ENCODE measurements around the gene EVPL. TPM values are rescaled to one million over a fixed set of nuclear protein-coding genes. Genes with fewer than 3 reads are reported as not detected.

EVPL gene
- total and polyA plus RNA-seq, 2 experiments from 2014 or later: 0.47 to 1.3 TPM

GRCh38 chr17:75976175-75976848 lies 50.8 kb downstream of the EVPL start:
- 0 out of 2 replicates have a peak, but pooled peaks cover 4% of the 10 kb centered on the region for H4K20me1 ChIP-seq (replicated peaks; ENCODE audit: insufficient read depth)
- peaks cover 15% of the 10 kb centered on the region for H3K4me1 ChIP-seq (ENCODE audit: insufficient read depth)

More at GRCh38 chr17:75976175-75976848, 50.8 kb downstream of the EVPL start:
- Histone ChIP-seq H3K27ac (ENCODE audit: low read depth) (no peak overlapping the region), H3K4me3 (no peak overlapping the region), H3K36me3 (ENCODE audit: insufficient read depth) (no peaks in the 10 kb centered on the region), H2AFZ (no peak overlapping the region), H3K4me2 (no peak overlapping the region), H3K79me2 (replicated peaks; ENCODE audit: insufficient read depth) (peaks cover 80% of the 10 kb centered on the region), H3K27me3 (ENCODE audit: insufficient read depth) (no peaks in the 10 kb centered on the region), H3F3A (replicated peaks; ENCODE audit: low read depth) (peaks cover 17% of the 10 kb centered on the region), H3K9me2 (ENCODE audit: insufficient read depth) (no peaks in the 10 kb centered on the region)
- Mint-ChIP-seq H3K4me3 (peak overlapping the region; percentile 48; the same call in 2 of the 3 replicates), H3K9me3 (no peaks in the 10 kb centered on the region), H3K36me3 (ENCODE audit: low read depth) (peaks cover 31% of the 10 kb centered on the region), H3K27ac (no peak overlapping the region), H3K4me1 (peaks cover 23% of the 10 kb centered on the region), H3K27me3 (ENCODE audit: insufficient read depth, low read depth, poor library complexity) (peaks cover 20% of the 10 kb centered on the region)
- DNase-seq (ENCODE audit: low spot score) (no peak), ATAC-seq (no peak)
- TF ChIP-seq CREB1 (CRISPR knock-in tag; IDR thresholded peaks at IDR 0.05; ENCODE audit: low read depth): no peak
- no peak for TF ChIP-seq POLR2AphosphoS5 (IDR thresholded peaks at IDR 0.05; ENCODE audit: low read depth)
- TF ChIP-seq EZH2 (IDR thresholded peaks at IDR 0.05; ENCODE audit: low read depth, unreplicated experiment): no peak
- TF ChIP-seq REST (IDR thresholded peaks at IDR 0.05; ENCODE audit: unreplicated experiment): no peak
- no peak for TF ChIP-seq CTCF (conservative IDR thresholded peaks at IDR 0.05; ENCODE audit: low read depth in 2 of 2)
- no peak for TF ChIP-seq STAT1 (IDR thresholded peaks at IDR 0.05; ENCODE audit: unreplicated experiment)
- TF ChIP-seq ZNF331 (CRISPR knock-in tag; IDR thresholded peaks at IDR 0.05; ENCODE audit: low read depth): no peak
- TF ChIP-seq NANOG (IDR thresholded peaks at IDR 0.05; ENCODE audit: borderline replicate concordance): no peak
- TF ChIP-seq ZNF114 (CRISPR knock-in tag; IDR thresholded peaks at IDR 0.05): no peak
- TF ChIP-seq ETS1 (IDR thresholded peaks at IDR 0.05): no peak
- no peak for TF ChIP-seq JUNB (IDR thresholded peaks at IDR 0.05; ENCODE audit: unreplicated experiment)
- TF ChIP-seq ZNF462 (CRISPR knock-in tag; IDR thresholded peaks at IDR 0.05): no peak

All from GM23338 (cell line).